DND-41 (cell line): ENCODE measurements around the gene P3H1.

Source experiments
- CTCF ChIP-seq: IDR thresholded peaks from 2 replicates; pipeline ENCODE4 v1.5.1; 2012; ENCODE audit warnings: borderline replicate concordance, low read length, moderate library complexity, mild to moderate bottlenecking; ENCODE audit not compliant: poor library complexity, severe bottlenecking; ENCODE audit errors: extremely low read depth
- EZH2 ChIP-seq: IDR thresholded peaks from 3 replicates; pipeline ENCODE4 v1.6.1; 2012; ENCODE audit warnings: borderline replicate concordance, low read depth, mild to moderate bottlenecking, moderate library complexity, low read length, inconsistent platforms; ENCODE audit not compliant: severe bottlenecking

- TF ChIP-seq CTCF (no peak), EZH2 (no peak)
Observed at GRCh38 chr1:42783092-42783491, 16.3 kb upstream of the P3H1 start.
